BJ (cell line): ENCODE measurements around the gene AMN. TPM values are rescaled to one million over a fixed set of nuclear protein-coding genes. Genes with fewer than 3 reads are reported as not detected.
"Not testable (repeated sequence)": the region's sequence is repeated elsewhere in the genome, so short reads cannot be mapped to it uniquely, and the experiment has no call there.

Experiments used
- CTCF ChIA-PET: fragments of 350-600 bp; formaldehyde crosslinking; extraction: SDS; loops from one replicate; lab custom pipeline; 2021; ENCODE audit warnings: antibody characterized with exemption, inconsistent platforms; lab: Yijun Ruan, JAX
- POLR2A ChIA-PET: fragments of 300-600 bp; sonication (Branson Sonifier 250); formaldehyde crosslinking; extraction: SDS; loops from one replicate; lab custom pipeline; 2021; ENCODE audit warnings: antibody characterized with exemption; lab: Charles Lee
- DNase-seq: peaks from one replicate; pipeline ENCODE4 v3.0.0-alpha.2; 2011; ENCODE audit warnings: low read depth
- H3K27me3 ChIP-seq: 2 replicates; pipeline ENCODE4 v1.6.0; 2011; ENCODE audit warnings: low read length; ENCODE audit not compliant: control insufficient read depth, insufficient read depth
- H3K36me3 ChIP-seq: 2 replicates; pipeline ENCODE4 v1.5.1; 2011; ENCODE audit warnings: low read length; ENCODE audit not compliant: control insufficient read depth, insufficient read depth
- H3K4me3 ChIP-seq: 2 replicates; pipeline ENCODE4 v1.5.1; 2011; ENCODE audit warnings: low read depth, mild to moderate bottlenecking, control low read depth, low read length
- polyA plus RNA-seq: library from polyadenylated mRNA; depleted of rRNA; stranded (reverse); fragments of >200 nt; gene quantifications from 2 replicates; pipeline ENCODE4 v1.2.3, GENCODE V29; 2011
- TF ChIP-seq, protein P1 (sequence below): IDR thresholded peaks from 2 replicates; pipeline ENCODE4 v1.5.1; 2011; ENCODE audit warnings: low read depth, mild to moderate bottlenecking, control low read depth, inconsistent platforms, low read length, moderate library complexity; ENCODE audit not compliant: insufficient read depth

AMN gene
- polyA plus RNA-seq, 1 experiment, result 0.17 TPM

DNA sequence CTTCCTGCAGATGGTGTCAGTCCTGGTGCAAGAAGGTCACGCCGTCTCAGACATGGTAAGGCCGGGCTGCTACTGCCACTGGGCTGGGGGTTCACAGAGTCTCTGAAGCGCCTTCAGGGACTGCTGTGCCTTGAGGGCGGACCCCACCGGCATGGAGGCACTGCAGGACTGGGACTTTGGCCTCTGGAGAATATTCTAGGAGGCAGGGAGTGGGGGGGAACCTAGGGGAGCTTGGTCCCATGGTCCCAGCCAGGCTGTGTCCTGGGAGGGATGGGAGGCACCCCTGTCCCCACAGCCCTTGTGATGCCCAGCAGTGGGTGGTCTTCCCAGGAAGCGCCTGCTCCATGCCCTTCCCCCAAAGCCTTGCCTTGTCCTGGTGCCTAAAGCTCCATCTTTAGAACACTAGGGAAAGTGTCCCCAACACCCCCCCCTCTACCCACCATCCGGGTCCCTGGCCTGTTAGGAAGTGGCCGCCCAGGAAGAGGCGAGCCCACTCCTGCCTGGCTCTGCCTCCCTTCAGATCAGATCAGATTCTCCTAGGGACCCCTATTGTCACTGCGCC lies 1.5 kb downstream of the AMN start:
- no peak for DNase-seq
- ChIA-PET POLR2A (no interaction called here), CTCF (interaction anchor here (0.8 to 1.4 kb wide), 2 partner anchors 149 to 229 kb away, joined by 3 to 5 read pairs; no protein-coding TSS in a partner anchor)
- TF ChIP-seq, protein P1, sequence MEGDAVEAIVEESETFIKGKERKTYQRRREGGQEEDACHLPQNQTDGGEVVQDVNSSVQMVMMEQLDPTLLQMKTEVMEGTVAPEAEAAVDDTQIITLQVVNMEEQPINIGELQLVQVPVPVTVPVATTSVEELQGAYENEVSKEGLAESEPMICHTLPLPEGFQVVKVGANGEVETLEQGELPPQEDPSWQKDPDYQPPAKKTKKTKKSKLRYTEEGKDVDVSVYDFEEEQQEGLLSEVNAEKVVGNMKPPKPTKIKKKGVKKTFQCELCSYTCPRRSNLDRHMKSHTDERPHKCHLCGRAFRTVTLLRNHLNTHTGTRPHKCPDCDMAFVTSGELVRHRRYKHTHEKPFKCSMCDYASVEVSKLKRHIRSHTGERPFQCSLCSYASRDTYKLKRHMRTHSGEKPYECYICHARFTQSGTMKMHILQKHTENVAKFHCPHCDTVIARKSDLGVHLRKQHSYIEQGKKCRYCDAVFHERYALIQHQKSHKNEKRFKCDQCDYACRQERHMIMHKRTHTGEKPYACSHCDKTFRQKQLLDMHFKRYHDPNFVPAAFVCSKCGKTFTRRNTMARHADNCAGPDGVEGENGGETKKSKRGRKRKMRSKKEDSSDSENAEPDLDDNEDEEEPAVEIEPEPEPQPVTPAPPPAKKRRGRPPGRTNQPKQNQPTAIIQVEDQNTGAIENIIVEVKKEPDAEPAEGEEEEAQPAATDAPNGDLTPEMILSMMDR, result no peak
- Histone ChIP-seq H3K4me3 (no peak overlapping the region), H3K36me3 (no peaks in the 10 kb centered on the region), H3K27me3 (peaks cover 20% of the 10 kb centered on the region)

DNA sequence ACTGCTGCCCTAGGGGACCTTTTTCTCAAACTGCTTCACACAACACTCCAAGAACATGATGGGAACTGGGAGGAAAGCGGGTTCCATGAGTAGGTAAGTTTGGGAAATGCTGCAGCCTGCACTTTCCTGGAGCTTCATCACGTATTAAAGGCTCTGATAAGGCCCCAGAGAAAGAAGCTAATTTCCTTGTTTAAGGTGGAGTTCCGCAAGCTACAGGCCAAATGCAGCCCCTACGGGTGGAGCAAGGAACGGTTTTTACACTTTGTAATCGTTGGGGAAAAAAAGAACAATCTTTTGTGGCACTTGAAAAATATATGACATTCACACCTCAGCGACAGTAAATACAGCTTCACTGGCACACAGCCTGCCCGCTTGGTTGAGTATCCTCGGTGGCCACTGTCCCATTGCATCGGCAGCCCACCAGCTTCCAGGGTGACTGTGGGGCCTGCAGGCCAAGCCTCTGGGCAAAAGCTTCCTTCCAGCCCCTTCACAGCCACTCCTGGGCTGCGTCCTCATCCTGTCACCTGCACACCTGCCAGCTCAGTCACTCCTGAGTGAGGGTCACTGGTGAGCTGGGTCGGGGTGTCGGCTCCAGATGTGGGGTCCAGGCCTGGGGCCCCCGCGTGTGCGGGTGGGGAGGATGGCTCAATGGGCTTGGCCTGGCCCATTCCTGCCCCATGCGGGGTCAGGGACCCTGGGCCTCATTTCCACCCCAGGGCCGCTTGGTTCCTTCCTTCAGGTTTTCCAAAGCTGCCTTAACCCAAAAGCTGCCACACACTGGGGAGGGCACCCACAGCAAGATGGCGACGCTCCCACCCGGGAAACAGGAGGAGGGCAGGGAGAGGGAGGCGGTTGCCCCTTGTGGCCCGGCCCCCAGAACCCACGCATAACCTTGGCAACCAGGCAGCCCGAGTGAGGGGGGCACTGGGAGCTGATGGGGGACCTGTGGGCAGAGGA lies 2.4 kb downstream of the AMN start:
- H3K27me3 ChIP-seq, result peaks cover 24% of the 10 kb centered on the region
- ChIA-PET POLR2A (no interaction called here), CTCF (interaction anchor here (0.8 to 1.4 kb wide), 2 partner anchors 150 to 230 kb away, joined by 3 to 5 read pairs; no protein-coding TSS in a partner anchor)
- no peak overlapping the region for H3K4me3 ChIP-seq
- TF ChIP-seq, protein P1, result no peak
- DNase-seq, result no peak
- no peaks in the 10 kb centered on the region for H3K36me3 ChIP-seq

DNA sequence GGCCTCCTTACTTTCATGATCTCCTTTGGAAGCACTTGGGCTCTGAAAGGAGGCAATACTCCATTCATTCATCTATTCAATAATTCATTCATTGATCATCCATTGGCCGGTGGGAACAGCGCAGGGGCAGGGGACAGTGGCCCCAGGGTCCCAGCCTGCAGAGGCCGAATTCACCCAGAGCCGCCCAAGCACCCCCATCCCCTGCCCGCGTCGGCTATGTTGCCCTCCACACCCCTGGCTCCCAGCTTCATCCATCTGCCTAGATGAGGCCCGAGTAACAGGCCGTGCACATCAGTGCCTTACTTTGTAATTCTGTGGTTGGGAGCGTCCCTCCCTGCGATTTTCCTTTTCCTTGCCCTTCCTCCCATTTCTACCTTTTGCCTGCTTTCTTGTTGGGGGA lies 3.2 kb downstream of the AMN start:
- ChIA-PET POLR2A (no interaction called here), CTCF (no interaction called here)
- TF ChIP-seq, protein P1, result no peak
- H3K4me3 ChIP-seq, result no peak overlapping the region
- H3K27me3 ChIP-seq, result peaks cover 24% of the 10 kb centered on the region
- no peak for DNase-seq
- H3K36me3 ChIP-seq, result no peaks in the 10 kb centered on the region

DNA sequence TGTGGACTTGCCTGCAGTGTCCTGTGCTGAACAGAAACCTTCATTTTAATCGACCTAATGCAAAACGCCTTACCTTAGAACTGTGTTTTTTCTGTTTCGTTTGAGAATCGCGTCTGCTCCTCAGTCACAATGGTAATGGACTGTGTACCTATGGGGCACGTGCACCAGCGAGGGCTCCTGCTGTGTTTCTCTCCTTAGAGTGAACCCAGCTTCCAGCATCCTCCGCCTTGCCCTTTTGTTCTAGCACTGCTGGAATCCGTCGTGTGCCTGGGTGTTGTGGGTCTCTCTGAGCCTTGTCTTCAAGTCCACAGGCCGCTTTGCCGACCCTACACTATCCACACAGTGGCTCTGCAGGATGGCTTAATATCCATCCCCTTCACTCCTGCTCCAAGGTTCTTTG lies 3.6 kb downstream of the AMN start:
- TF ChIP-seq, protein P1, result no peak
- Histone ChIP-seq H3K27me3 (peaks cover 24% of the 10 kb centered on the region), H3K36me3 (no peaks in the 10 kb centered on the region), H3K4me3 (no peak overlapping the region)
- ChIA-PET POLR2A (no interaction called here), CTCF (no interaction called here)
- DNase-seq, result no peak

DNA sequence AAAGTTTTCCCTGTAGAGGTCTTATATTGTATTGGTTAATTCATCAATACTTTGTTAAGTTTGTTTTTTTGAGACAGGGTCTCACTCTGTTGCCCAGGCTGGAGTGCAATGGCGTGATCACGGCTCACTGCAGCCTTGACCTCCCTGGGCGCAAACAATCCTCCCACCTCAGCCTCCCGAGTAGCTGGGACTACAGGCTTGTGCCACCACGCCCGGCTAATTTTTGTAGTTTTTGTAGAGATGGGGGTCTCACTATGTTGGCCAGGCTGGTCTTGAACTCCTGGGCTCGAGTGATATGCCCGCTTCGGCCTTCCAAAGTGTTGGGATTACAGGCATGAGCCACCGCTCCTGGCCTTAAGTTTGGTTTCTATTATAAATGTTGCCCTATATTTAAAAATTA lies 4.4 kb downstream of the AMN start:
- POLR2A ChIA-PET, H3K36me3 ChIP-seq, H3K4me3 ChIP-seq, DNase-seq: not testable (repeated sequence)
- CTCF ChIA-PET, result interaction anchor here (1.0 to 2.4 kb wide), 2 partner anchors 8 to 11 kb away, joined by 3 to 7 read pairs; no protein-coding TSS in a partner anchor
- peaks cover 24% of the 10 kb centered on the region for H3K27me3 ChIP-seq
